ENCODE data around the gene SPI1. TPM values are rescaled to one million over a fixed set of nuclear protein-coding genes. Genes with fewer than 3 reads are reported as not detected.

The SPI1 gene
- total and polyA plus RNA-seq, 7 donors = 1.6 to 8.3 (median 3.6) TPM

DNA sequence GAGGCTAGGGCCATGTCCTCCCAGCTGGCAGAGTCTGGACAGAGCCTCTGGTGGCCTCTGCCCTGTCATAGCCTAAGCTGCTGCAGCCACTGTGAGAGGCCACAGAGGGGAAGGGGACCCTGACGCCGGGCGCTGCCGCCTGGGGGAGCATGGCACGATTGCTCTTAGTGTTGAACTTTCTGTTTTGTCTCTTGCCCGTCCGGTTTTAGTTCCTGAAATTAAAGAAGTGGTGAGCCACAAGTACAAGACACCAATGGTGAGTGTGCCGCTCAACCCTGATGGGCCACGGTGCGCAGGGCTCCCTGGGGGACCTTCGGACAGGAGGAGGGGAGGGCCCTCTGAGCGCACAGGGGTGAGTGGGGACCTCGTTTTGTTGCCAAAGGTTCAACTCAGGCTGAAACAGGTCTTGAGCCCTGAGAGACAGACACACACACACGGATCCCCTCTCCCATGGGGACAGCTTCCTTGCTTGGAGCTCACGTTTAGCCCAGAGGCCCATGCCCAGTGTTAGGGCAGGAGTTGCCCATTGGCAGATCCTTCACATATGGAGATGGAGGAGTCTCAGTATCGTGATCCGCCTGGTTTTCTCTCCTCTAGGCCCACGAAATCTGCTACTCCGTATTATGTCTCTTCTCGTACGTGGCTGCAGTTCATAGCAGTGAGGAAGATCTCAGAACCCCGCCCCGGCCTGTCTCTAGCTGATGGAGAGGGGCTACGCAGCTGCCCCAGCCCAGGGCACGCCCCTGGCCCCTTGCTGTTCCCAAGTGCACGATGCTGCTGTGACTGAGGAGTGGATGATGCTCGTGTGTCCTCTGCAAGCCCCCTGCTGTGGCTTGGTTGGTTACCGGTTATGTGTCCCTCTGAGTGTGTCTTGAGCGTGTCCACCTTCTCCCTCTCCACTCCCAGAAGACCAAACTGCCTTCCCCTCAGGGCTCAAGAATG lies 49.6 kb downstream of the SPI1 start:
- Histone ChIP-seq H3K4me3 (no peak overlapping the region), H3K4me1 (peaks cover 36% of the 10 kb centered on the region), H3K36me3 (ENCODE audit: insufficient read depth in 1 of 2, low read depth in 1 of 2) (peaks cover 0 to 3% of the 10 kb centered on the region in 2 donors), H3K27me3 (ENCODE audit: insufficient read depth in 3 of 3, low read length in 2 of 3) (no peaks in the 10 kb centered on the region), H3K9me3 (no peaks in the 10 kb centered on the region), H3K27ac (no peak overlapping the region)
- DNase-seq = no peak
- intact Hi-C loops (cut with DNase I) = no loop called here
- no peak for ATAC-seq
- TF ChIP-seq, protein P1, sequence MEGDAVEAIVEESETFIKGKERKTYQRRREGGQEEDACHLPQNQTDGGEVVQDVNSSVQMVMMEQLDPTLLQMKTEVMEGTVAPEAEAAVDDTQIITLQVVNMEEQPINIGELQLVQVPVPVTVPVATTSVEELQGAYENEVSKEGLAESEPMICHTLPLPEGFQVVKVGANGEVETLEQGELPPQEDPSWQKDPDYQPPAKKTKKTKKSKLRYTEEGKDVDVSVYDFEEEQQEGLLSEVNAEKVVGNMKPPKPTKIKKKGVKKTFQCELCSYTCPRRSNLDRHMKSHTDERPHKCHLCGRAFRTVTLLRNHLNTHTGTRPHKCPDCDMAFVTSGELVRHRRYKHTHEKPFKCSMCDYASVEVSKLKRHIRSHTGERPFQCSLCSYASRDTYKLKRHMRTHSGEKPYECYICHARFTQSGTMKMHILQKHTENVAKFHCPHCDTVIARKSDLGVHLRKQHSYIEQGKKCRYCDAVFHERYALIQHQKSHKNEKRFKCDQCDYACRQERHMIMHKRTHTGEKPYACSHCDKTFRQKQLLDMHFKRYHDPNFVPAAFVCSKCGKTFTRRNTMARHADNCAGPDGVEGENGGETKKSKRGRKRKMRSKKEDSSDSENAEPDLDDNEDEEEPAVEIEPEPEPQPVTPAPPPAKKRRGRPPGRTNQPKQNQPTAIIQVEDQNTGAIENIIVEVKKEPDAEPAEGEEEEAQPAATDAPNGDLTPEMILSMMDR (IDR thresholded peaks at IDR 0.05) = no peak
- 79 to 81% (median 80%) methylated on average over 29 of the region's 29 CpGs for WGBS, 3 donors

DNA sequence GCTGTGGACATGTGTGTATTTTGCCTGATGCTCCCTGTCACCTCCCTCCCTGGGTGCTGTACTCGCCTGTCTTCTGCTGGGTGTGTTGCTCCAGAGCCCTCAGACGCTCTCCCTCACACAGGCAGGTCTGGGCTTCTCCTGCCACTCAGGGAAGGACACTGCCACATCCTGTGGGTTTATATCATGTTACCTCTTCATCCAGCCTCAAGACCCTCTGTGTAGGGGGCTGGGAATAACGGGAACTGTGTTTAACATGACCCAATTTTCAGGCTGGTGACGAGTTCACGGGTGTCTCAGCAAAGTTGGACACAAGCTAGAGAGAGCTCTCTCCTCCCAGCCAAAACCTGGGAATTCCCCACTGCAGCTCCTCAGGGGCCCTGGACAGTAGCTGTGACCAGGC lies 50.4 kb downstream of the SPI1 start:
- TF ChIP-seq, protein P1 (IDR thresholded peaks at IDR 0.05) = no peak
- ATAC-seq = no peak
- peaks cover 0 to 3% of the 10 kb centered on the region in 2 donors for H3K36me3 ChIP-seq (ENCODE audit: insufficient read depth in 1 of 2, low read depth in 1 of 2)
- no peaks in the 10 kb centered on the region for H3K9me3 ChIP-seq
- no peak overlapping the region for H3K27ac ChIP-seq
- DNase-seq = no peak
- H3K4me1 ChIP-seq = peaks cover 36% of the 10 kb centered on the region
- 87 to 90% (median 87%) methylated on average over 5 of the region's 5 CpGs for WGBS, 3 donors
- H3K27me3 ChIP-seq (ENCODE audit: insufficient read depth in 3 of 3, low read length in 2 of 3) = no peaks in the 10 kb centered on the region
- intact Hi-C loops (cut with DNase I) = loop anchor here in 1 of 2 donors (2.0 kb wide), 1 partner anchor 55 kb away; no protein-coding TSS in a partner anchor
- H3K4me3 ChIP-seq = no peak overlapping the region

DNA sequence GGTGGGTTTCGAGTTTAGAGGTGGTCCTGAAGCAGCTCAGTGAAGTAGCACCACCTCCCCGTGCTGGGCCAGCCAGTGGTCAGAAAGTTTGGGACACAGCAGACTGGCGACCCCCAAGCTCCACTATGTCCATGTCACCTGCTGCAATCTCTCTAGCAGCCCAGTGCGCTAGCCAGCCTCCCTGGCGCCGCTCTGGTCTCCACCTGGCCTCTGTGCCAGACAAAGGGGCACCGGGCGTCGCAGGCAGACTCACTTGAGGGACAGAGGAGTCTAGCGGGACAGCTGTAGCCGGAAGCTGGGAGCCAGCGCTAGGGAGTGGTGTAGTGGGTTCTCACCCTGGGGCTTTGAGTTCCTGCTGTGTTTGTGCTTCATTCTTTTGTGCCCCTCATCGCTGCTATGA lies 51.3 kb downstream of the SPI1 start:
- ATAC-seq (no peak), DNase-seq (no peak)
- H3K4me1 ChIP-seq = peaks cover 36% of the 10 kb centered on the region
- TF ChIP-seq, protein P1 (IDR thresholded peaks at IDR 0.05) = no peak
- H3K36me3 ChIP-seq (ENCODE audit: insufficient read depth in 1 of 2, low read depth in 1 of 2) = peaks cover 0 to 3% of the 10 kb centered on the region in 2 donors
- no peaks in the 10 kb centered on the region for H3K9me3 ChIP-seq
- no peaks in the 10 kb centered on the region for H3K27me3 ChIP-seq (ENCODE audit: insufficient read depth in 3 of 3, low read length in 2 of 3)
- WGBS, 3 donors = 90 to 94% (median 91%) methylated on average over 12 to 13 of the region's 13 CpGs
- H3K4me3 ChIP-seq = no peak overlapping the region
- no peak overlapping the region for H3K27ac ChIP-seq
- intact Hi-C loops (cut with DNase I) = loop anchor here in 1 of 2 donors (2.0 kb wide), 1 partner anchor 56 kb away; no protein-coding TSS in a partner anchor

DNA sequence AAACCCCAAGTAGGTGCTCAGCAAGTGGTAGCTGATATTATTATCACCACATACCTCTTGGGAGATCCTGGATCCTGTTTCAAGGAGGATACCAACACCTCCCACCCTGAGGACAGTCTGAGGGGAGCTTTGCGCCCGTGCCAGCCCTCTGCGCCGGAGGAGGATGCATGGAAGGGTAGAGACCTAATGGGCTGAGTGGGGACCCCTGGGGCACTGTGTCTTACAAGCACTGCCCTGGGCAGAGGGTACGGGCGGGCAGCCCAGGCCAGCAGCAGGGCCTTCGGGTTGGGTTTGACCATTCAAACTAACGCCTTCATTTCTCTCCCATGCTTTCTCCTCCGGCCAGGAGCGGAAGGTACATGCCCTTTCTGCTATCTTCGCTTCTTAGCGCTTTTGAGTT lies 52.1 kb downstream of the SPI1 start:
- Histone ChIP-seq H3K36me3 (ENCODE audit: insufficient read depth in 1 of 2, low read depth in 1 of 2) (peaks cover 0 to 6% of the 10 kb centered on the region in 2 donors), H3K4me1 (peaks cover 29% of the 10 kb centered on the region), H3K9me3 (no peaks in the 10 kb centered on the region), H3K27me3 (ENCODE audit: insufficient read depth in 3 of 3, low read length in 2 of 3) (no peaks in the 10 kb centered on the region), H3K27ac (no peak overlapping the region), H3K4me3 (no peak overlapping the region)
- ATAC-seq = no peak
- TF ChIP-seq, protein P1 (IDR thresholded peaks at IDR 0.05) = no peak
- intact Hi-C loops (cut with DNase I) = loop anchor here in 1 of 2 donors (2.0 kb wide), 1 partner anchor 57 kb away; no protein-coding TSS in a partner anchor
- 96 to 98% (median 97%) methylated on average over 12 of the region's 12 CpGs for WGBS, 3 donors
- DNase-seq = no peak
